Activated CD4-positive, alpha-beta T cell treated with anti-CD3 and anti-CD28 coated beads, Interleukin-2, amount 10 ng/mL, durations not matched to agents 24 days and 14 days (primary cell): Measurements from ENCODE around the gene ZC3H12A. TPM values are rescaled to one million over a fixed set of nuclear protein-coding genes. Genes with fewer than 3 reads are reported as not detected.

ENCODE experiments used
- DNase-seq: peaks from one replicate; pipeline ENCODE4 v3.0.0; 2022
- H3K27ac Mint-ChIP-seq: one replicate; pipeline ENCODE4 v1.8.0; 2022; ENCODE audit warnings: mild to moderate bottlenecking, mixed read lengths
- H3K27me3 Mint-ChIP-seq: one replicate; pipeline ENCODE4 v1.8.0; 2022; ENCODE audit warnings: mixed read lengths
- H3K36me3 Mint-ChIP-seq: one replicate; pipeline ENCODE4 v1.8.0; 2022; ENCODE audit warnings: low read depth, mild to moderate bottlenecking, mixed read lengths
- H3K4me1 Mint-ChIP-seq: one replicate; pipeline ENCODE4 v1.8.0; 2021; ENCODE audit warnings: mixed read lengths
- H3K4me3 Mint-ChIP-seq: one replicate; pipeline ENCODE4 v1.8.0; 2022; ENCODE audit warnings: mild to moderate bottlenecking, moderate library complexity, mixed read lengths
- H3K9me3 Mint-ChIP-seq: one replicate; pipeline ENCODE4 v1.8.0; 2021; ENCODE audit warnings: mixed read lengths
- intact Hi-C: fragments of 100-400 bp; cut with micrococcal nuclease; formaldehyde crosslinking; loops from one replicate; pipeline ENCODE4 v1.15.1; 2023
- total RNA-seq: library from RNA; stranded (reverse); gene quantifications from 2 replicates; pipeline ENCODE4 v1.2.3, GENCODE V29; 2022

The ZC3H12A gene
- total RNA-seq, 1 donor from 2014 or later = 40.4 TPM

DNA sequence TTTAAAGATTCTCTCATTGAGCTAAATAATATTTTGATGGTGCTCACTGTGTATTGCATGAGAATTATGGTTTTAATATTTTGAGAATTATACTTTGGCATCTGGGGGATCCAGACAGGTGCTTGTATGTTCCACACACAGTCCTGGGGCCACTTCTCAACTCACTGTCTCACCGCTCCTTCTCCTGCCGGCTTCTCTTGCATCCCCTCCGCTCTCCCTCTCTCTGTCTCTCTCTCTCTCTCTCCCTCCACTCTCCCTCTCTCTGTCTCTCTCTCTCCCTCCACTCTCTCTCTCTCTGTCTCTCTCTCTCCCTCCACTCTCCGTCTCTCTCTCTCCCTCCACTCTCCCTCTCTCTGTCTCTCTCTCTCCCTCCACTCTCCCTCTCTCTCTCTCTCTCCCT, 32.2 kb upstream of the ZC3H12A start:
- no peak for DNase-seq
- no peak overlapping the region for H3K4me3 Mint-ChIP-seq
- H3K4me1 Mint-ChIP-seq = no peaks in the 10 kb centered on the region
- H3K9me3 Mint-ChIP-seq = no peaks in the 10 kb centered on the region
- intact Hi-C loops = no loop called here
- peaks cover 31% of the 10 kb centered on the region for H3K27me3 Mint-ChIP-seq
- H3K36me3 Mint-ChIP-seq = no peaks in the 10 kb centered on the region
- H3K27ac Mint-ChIP-seq = no peak overlapping the region

DNA sequence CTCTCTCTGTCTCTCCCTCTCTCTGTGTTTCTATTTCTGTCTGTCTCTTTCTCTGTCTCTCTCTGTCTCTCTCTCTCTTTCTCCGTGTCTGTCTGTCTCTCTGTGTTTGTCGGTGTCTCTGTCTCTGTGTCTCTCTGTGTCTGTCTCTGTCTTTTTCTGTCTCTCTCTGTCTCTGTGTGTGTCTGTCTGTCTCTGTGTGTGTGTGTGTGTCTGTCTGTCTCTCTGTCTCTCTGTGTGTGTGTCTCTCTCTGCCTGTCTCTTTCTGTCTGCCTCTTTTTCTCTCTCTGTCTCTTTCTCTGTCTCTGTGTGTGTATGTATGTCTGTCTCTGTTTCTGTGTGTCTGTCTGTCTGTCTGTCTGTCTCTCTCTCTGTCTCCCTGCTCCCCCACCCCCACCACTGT, 31.7 kb upstream of the ZC3H12A start:
- no peak overlapping the region for H3K4me3 Mint-ChIP-seq
- H3K4me1 Mint-ChIP-seq = no peaks in the 10 kb centered on the region
- H3K36me3 Mint-ChIP-seq = no peaks in the 10 kb centered on the region
- H3K9me3 Mint-ChIP-seq = no peaks in the 10 kb centered on the region
- intact Hi-C loops = no loop called here
- no peak overlapping the region for H3K27ac Mint-ChIP-seq
- H3K27me3 Mint-ChIP-seq = peaks cover 29% of the 10 kb centered on the region
- DNase-seq = no peak

DNA sequence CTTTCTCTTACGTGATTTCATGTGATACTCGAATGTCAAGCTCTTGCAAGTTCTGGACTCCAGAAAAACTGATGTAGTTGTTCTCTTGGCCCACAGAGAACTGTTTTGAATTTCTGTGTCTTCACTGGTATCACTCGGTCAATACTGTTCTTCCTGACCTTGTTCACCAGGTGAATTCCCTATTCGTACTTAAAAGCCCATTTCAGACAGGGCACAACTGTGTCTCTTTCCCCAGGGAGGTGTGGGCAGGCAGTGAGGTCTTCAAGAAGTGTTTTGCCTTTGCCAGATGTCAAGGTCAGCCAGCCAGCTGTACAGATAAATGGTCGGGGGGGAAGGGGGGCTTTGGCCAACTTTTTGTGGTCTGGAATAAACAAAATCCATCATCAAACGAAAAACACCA, 27.5 kb upstream of the ZC3H12A start:
- H3K9me3 Mint-ChIP-seq = no peaks in the 10 kb centered on the region
- intact Hi-C loops = no loop called here
- H3K4me1 Mint-ChIP-seq = peaks cover 6% of the 10 kb centered on the region
- H3K36me3 Mint-ChIP-seq = no peaks in the 10 kb centered on the region
- peaks cover 25% of the 10 kb centered on the region for H3K27me3 Mint-ChIP-seq
- DNase-seq = no peak
- no peak overlapping the region for H3K27ac Mint-ChIP-seq
- no peak overlapping the region for H3K4me3 Mint-ChIP-seq

DNA sequence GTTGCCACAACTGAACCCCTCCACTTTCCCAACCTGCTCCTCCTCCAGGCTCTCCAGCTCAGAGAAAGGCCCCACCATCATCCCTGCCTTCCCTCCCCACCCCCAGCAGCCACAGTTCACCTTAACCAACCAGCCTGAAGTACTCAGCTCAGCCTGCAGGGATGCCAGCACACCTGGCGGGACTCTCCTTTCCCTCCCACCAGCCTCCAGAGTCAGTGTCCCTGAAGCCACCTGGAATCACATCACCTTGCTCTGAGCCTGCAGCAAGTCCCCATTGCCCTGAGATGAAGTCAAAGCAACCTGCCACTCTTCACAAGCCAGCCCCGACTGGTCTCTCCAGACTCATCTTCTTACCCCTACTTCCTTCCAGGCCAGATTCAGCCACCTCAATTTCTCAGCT, 26.2 kb upstream of the ZC3H12A start:
- intact Hi-C loops = no loop called here
- Mint-ChIP-seq H3K4me1 (peaks cover 6% of the 10 kb centered on the region), H3K27ac (no peak overlapping the region), H3K27me3 (peaks cover 15% of the 10 kb centered on the region), H3K9me3 (no peaks in the 10 kb centered on the region), H3K4me3 (no peak overlapping the region), H3K36me3 (no peaks in the 10 kb centered on the region)
- no peak for DNase-seq

DNA sequence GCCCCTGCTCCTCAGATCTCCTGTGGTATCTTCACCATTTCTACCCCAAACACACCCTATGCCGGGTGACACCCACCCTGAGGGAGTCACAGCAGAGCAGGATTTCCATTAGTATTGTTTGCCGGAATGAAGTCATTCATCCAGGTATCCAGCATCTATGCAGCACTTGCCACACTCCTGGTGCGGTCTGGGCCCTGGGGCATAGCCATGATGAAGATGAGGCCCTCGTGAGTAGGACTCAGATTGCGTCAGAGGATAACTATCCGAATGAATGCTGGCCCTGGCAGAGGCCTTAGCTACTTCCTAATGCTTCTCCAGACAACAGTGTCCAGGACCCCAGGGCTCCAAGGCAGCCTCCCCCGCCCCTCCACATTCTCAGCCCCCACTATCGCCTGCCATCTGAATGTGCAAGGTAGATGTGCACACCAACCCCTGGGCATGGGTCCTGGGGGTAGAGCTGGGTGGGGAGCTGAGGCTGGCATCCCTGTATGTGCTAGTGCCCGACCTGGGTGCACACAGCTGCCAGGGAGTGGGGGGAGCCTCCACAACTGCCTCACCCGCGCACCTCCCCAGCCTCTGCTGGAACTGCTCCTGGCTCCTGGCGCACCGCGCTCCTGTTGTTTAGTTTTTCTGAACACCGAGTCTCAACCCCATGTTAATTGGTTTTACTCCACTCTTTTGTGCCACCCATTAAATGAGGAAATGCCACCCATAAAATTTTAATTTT, 25.5 kb upstream of the ZC3H12A start:
- H3K9me3 Mint-ChIP-seq = no peaks in the 10 kb centered on the region
- H3K4me3 Mint-ChIP-seq = no peak overlapping the region
- no peak overlapping the region for H3K27ac Mint-ChIP-seq
- peaks cover 14% of the 10 kb centered on the region for H3K27me3 Mint-ChIP-seq
- H3K36me3 Mint-ChIP-seq = no peaks in the 10 kb centered on the region
- intact Hi-C loops = no loop called here
- peaks cover 6% of the 10 kb centered on the region for H3K4me1 Mint-ChIP-seq
- DNase-seq = no peak

DNA sequence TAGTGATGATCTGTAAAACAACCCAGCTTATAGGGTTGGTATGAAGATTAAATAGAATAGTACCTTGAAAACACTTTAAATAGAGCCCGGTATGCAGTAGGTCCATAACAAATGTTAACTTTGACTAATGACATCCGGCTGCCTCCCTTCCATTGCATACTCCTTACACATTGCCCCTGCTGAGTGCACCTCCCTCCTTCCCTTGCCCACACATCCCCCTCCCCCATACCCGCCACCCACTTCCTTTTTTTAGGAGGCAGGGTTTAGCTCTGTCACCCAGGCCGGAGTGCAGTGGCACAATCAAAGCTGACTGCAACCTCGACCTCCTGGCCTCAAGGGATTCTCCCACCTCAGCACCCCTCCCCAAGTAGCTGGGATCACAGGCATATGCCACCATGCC, 24.4 kb upstream of the ZC3H12A start:
- Mint-ChIP-seq H3K4me3 (no peak overlapping the region), H3K27me3 (peaks cover 10% of the 10 kb centered on the region), H3K9me3 (no peaks in the 10 kb centered on the region), H3K4me1 (peaks cover 11% of the 10 kb centered on the region), H3K27ac (no peak overlapping the region), H3K36me3 (peaks cover 1% of the 10 kb centered on the region)
- DNase-seq = no peak
- intact Hi-C loops = no loop called here

DNA sequence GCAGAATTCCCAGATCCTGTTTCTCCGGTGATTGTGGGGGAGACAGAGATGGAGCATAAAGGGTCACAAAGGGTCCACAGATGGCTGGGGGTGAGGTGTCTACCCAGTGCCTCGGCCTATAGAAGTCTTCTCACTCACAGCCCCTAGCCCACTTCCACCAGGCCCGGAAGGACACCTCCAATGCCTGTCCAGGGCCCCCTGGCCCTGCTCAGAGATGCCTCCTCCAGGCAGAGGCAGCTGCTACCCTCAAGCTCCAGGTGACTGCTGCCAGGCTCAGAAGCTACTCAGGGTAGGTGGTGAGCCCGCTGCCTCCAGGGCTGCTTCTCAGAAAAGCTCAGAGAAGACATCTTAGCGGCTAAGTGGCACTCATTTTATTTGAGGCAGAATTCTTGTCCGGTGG, 22.0 kb upstream of the ZC3H12A start:
- no peaks in the 10 kb centered on the region for H3K27me3 Mint-ChIP-seq
- intact Hi-C loops = no loop called here
- no peak overlapping the region for H3K27ac Mint-ChIP-seq
- DNase-seq = no peak
- H3K4me3 Mint-ChIP-seq = no peak overlapping the region
- no peaks in the 10 kb centered on the region for H3K9me3 Mint-ChIP-seq
- H3K36me3 Mint-ChIP-seq = peaks cover 2% of the 10 kb centered on the region
- H3K4me1 Mint-ChIP-seq = peaks cover 13% of the 10 kb centered on the region

DNA sequence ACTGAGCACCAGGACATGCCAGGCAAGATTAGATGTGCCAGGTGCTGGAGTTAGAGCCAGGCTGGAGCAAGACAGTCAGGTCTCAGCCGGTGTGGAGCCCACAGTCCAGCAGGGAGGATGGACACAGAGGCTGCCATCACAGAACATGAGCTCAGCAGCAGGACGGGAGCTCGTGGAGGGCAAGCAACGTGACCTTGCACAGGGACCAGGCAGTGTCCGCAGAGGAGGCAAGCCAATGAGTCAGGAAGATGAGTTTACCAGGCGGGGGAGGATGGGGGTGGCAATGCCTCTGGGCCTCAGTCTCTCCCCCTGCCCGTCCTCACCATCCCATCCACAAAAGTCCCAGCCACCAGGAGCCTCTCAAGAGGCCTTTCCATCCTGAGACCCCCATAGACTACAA, 20.7 kb upstream of the ZC3H12A start:
- no peak overlapping the region for H3K27ac Mint-ChIP-seq
- H3K36me3 Mint-ChIP-seq = peaks cover 2% of the 10 kb centered on the region
- H3K9me3 Mint-ChIP-seq = no peaks in the 10 kb centered on the region
- no peak overlapping the region for H3K4me3 Mint-ChIP-seq
- no peak for DNase-seq
- intact Hi-C loops = loop anchor here (1.0 kb wide), 1 partner anchor 34 kb away; no protein-coding TSS in a partner anchor
- H3K4me1 Mint-ChIP-seq = peaks cover 13% of the 10 kb centered on the region
- H3K27me3 Mint-ChIP-seq = no peaks in the 10 kb centered on the region

DNA sequence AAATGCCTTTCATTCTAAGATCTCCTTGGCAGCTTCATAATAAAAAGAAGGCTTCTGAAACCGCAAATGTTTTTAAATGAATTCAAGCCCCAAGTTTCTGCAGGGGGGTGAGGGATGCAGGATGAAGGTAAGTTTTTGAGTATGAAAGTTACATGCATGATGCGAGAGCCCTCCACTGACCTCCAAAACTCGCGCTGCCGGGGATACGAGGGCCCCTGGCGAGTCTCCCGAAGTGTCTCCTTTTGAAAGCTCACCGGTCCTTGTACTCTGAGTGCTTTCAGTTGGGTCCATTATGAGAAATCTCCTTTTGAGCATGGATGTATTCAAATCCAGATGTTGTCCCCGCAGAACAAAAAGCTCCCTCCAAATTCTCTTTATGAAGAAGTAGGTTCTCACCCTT, 18.9 kb upstream of the ZC3H12A start:
- Mint-ChIP-seq H3K36me3 (peaks cover 2% of the 10 kb centered on the region), H3K4me3 (no peak overlapping the region), H3K27ac (no peak overlapping the region), H3K4me1 (peaks cover 7% of the 10 kb centered on the region), H3K27me3 (no peaks in the 10 kb centered on the region), H3K9me3 (no peaks in the 10 kb centered on the region)
- no peak for DNase-seq
- intact Hi-C loops = loop anchor here (1.0 kb wide), 1 partner anchor 227 kb away; no protein-coding TSS in a partner anchor

DNA sequence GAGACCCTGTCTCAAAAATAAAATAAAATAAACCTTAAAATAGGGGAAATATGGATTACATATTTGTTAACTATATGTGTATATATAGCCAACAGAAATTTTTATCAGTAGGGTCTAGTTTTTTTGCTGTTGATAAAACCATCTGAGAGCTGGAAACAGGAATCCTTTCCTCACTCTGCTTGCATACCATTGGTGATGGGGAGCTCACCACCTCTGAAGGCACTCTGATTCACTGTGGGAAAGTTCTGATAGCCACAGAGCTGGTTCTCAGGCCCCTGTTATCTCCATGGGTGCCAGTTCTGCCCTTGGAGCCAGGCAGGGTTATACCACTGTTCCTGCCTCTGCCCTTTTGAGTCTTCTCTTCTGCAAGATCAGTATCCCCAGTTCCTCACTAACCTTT, 17.8 kb upstream of the ZC3H12A start:
- intact Hi-C loops = no loop called here
- Mint-ChIP-seq H3K27me3 (no peaks in the 10 kb centered on the region), H3K36me3 (peaks cover 2% of the 10 kb centered on the region), H3K4me1 (peaks cover 7% of the 10 kb centered on the region), H3K9me3 (no peaks in the 10 kb centered on the region), H3K27ac (no peak overlapping the region), H3K4me3 (no peak overlapping the region)
- DNase-seq = no peak

DNA sequence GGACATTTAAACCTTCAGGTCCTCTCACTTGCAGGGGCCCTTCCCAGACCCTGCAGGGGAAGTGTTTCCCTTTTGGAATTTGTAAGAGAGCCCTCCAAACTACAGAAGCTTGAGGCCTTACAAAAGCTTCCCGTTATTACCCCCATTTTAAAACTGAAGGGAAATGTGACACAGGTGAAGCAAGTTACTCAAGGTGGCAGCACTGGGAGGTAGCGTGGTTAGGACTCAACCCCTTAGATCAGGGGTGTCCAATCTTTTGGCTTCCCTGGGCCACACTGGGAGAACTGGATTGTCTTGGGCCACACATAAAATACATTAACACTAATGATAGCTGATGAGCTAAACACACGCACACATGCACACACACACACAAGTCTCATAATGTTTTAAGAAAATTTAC, 15.8 kb upstream of the ZC3H12A start:
- DNase-seq = no peak
- peaks cover 4% of the 10 kb centered on the region for H3K36me3 Mint-ChIP-seq
- intact Hi-C loops = no loop called here
- peaks cover 7% of the 10 kb centered on the region for H3K4me1 Mint-ChIP-seq
- no peak overlapping the region for H3K4me3 Mint-ChIP-seq
- H3K27me3 Mint-ChIP-seq = no peaks in the 10 kb centered on the region
- H3K27ac Mint-ChIP-seq = no peak overlapping the region
- no peaks in the 10 kb centered on the region for H3K9me3 Mint-ChIP-seq

DNA sequence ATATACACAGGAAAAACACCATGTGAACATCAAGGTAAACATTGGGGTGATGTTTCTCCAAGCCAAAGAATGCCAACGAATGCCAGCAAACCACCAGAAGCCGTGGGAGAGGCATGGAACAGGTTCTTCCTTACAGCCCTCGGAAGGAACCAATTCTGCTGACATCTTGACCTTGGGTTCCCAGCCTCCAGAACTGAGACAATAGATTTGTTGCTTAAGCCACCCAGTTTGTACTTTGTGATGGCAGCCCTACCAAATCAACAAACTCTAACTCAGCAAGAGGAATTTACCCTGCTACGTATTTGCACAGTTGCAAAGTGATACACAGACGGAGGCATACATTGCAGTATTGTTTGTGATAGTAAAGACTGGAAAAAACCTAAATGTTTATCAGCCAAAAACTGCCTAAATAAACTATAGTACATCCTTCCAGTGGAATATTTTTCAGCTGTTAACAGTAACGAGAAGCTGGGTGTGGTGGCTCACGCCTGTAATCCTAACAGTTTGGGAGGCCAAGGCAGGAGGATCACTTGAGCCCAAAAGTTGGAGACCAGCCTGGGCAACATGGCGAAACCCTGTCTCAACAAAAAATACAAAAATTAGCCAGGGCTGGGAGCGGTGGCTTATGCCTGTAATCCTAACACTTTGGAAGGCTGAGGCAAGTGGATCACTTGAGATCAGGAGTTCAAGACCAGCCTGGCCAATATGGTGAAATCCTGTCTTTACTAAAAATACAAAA, 12.5 kb upstream of the ZC3H12A start:
- intact Hi-C loops = no loop called here
- H3K9me3 Mint-ChIP-seq = no peaks in the 10 kb centered on the region
- no peaks in the 10 kb centered on the region for H3K4me1 Mint-ChIP-seq
- DNase-seq = no peak
- H3K4me3 Mint-ChIP-seq = no peak overlapping the region
- H3K27ac Mint-ChIP-seq = no peak overlapping the region
- H3K27me3 Mint-ChIP-seq = no peaks in the 10 kb centered on the region
- H3K36me3 Mint-ChIP-seq = peaks cover 2% of the 10 kb centered on the region

DNA sequence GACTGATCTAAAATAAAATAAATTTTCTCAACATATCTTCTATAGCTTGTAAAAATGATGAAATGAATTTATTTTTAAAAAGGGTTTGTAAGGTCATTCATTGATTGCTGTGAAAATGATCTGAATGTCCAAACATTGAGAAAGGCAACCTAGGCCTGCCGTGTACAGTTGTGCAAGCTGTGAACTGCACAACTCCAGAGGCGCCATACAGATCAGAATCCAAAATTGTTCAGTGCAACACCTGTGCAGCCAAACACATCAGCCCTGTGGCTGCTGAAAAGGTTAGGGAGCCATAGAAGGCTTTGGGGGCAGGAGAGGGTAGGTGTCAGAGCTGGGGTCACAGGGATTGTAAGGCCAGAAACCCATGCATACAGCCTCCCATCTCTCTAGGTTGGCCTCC, 9.9 kb upstream of the ZC3H12A start:
- Mint-ChIP-seq H3K27me3 (no peaks in the 10 kb centered on the region), H3K4me1 (peaks cover 4% of the 10 kb centered on the region), H3K9me3 (no peaks in the 10 kb centered on the region), H3K27ac (no peak overlapping the region), H3K4me3 (no peak overlapping the region), H3K36me3 (peaks cover 2% of the 10 kb centered on the region)
- DNase-seq = no peak
- intact Hi-C loops = no loop called here

DNA sequence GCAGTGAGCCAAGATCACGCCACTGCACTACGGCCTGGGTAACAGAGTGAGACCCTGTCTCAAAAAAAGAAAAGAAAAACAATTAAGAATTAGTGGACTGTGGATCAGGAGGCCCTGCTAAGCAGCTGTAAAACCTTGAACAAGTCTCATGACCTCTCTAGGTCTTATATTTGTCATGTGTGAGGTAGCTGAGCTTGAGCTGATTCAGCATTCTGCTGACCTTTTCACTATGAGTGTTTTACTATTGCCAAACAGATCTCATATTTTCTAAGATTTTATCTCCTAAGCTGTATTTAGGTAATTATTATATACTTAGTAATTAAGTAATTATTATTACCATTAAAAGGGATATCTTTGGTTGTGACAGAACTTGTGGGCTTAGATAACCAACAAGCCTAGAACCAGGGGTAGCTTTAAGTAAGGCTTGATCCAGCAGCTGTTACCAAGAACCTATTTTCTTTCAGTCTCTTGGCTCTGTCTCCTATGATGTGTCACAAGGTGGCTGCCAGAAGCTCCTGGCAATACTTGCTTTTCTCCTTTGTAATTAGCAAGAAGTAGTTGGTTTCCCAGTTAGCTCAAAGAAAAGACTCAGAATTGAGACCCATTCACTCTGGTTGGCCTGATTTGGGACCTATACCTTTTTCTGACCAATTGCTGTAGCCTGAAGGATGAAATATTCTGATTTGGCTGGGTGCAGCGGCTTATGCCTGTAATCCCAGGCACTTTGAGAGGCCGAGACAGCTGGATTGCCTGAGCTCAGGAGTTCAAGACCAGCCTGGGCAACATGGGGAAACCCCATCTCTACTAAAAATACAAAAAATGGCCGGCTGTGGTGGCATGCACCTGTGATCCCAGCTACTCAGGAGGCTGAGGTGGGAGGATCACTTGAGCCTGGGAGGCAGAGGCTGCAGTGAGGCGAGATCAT, 8.5 kb upstream of the ZC3H12A start:
- intact Hi-C loops = no loop called here
- Mint-ChIP-seq H3K9me3 (no peaks in the 10 kb centered on the region), H3K4me1 (peaks cover 11% of the 10 kb centered on the region), H3K27me3 (no peaks in the 10 kb centered on the region), H3K27ac (no peak overlapping the region), H3K36me3 (peaks cover 2% of the 10 kb centered on the region), H3K4me3 (no peak overlapping the region)
- DNase-seq = no peak
